CD4-positive, alpha-beta T cell (primary cell): ENCODE data around the gene RNF213. TPM values are rescaled to one million over a fixed set of nuclear protein-coding genes. Genes with fewer than 3 reads are reported as not detected.
A peak's percentile ranks its signal among the peaks of the same experiment; 100 is the strongest.

Source experiments
- ATAC-seq: fragments of 200-7000 bp; cut with Tn5 transposase; one replicate; pipeline ENCODE4 v1.10.0; 2022; ENCODE audit warnings: mild to moderate bottlenecking; ENCODE audit not compliant: poor library complexity
- CTCF ChIA-PET: fragments of 350-600 bp; sonication (Branson Sonifier 250); formaldehyde crosslinking; loops from one replicate; lab custom pipeline; 2021; ENCODE audit warnings: antibody characterized with exemption, inconsistent platforms; lab: Charles Lee
- POLR2A ChIA-PET: fragments of 350-600 bp; sonication (Branson Sonifier 250); formaldehyde crosslinking; loops from one replicate; lab custom pipeline; 2021; ENCODE audit warnings: antibody characterized with exemption, inconsistent platforms; lab: Charles Lee
- DNase-seq, 14 experiments: peaks; one replicate each; pipeline ENCODE4 v3.0.0-alpha.2; 2013 to 2020; ENCODE audit warnings: mixed read lengths in 2 of 14
- H3K27ac ChIP-seq, 2 donors: one replicate each; pipeline versions ENCODE4 v1.5.1 to v1.7.0; 2013; ENCODE audit warnings: low read length in 2 of 2, low read depth in 1 of 2, mild to moderate bottlenecking in 1 of 2
- H3K27me3 ChIP-seq, 2 experiments: 1 replicate in 1 of 2; 2 replicates in 1 of 2; pipeline versions ENCODE4 v1.6.1 to v1.7.0; 2013; ENCODE audit warnings: low read length in 2 of 2, control low read depth in 1 of 2, mild to moderate bottlenecking in 1 of 2, moderate library complexity in 1 of 2; ENCODE audit not compliant: insufficient read depth in 2 of 2, control insufficient read depth in 1 of 2
- H3K36me3 ChIP-seq: one replicate; pipeline ENCODE4 v1.6.1; 2013; ENCODE audit warnings: low read length, control low read depth; ENCODE audit not compliant: insufficient read depth
- H3K4me1 ChIP-seq: one replicate; pipeline ENCODE4 v1.6.1; 2013; ENCODE audit warnings: low read length, control low read depth; ENCODE audit not compliant: insufficient read depth
- H3K4me3 ChIP-seq: one replicate; pipeline ENCODE4 v1.5.1; 2013; ENCODE audit warnings: mild to moderate bottlenecking, low read length, moderate library complexity
- H3K9me3 ChIP-seq, 2 experiments: 1 replicate in 1 of 2; 2 replicates in 1 of 2; pipeline versions ENCODE4 v1.6.1 to v1.7.0; 2013; ENCODE audit warnings: low read length in 2 of 2, mild to moderate bottlenecking in 2 of 2, control low read depth in 1 of 2, moderate library complexity in 1 of 2; ENCODE audit not compliant: control insufficient read depth in 1 of 2, insufficient read depth in 1 of 2
- H3K27ac Mint-ChIP-seq: one replicate; pipeline ENCODE4 v1.8.0; 2020; ENCODE audit warnings: mixed read lengths
- H3K27me3 Mint-ChIP-seq: one replicate; pipeline ENCODE4 v1.8.0; 2021; ENCODE audit warnings: mixed read lengths
- H3K36me3 Mint-ChIP-seq: one replicate; pipeline ENCODE4 v1.8.0; 2021; ENCODE audit warnings: low read depth, mixed read lengths
- H3K4me1 Mint-ChIP-seq: one replicate; pipeline ENCODE4 v1.8.0; 2021; ENCODE audit warnings: low read depth, mixed read lengths
- H3K4me3 Mint-ChIP-seq: one replicate; pipeline ENCODE4 v1.8.0; 2020; ENCODE audit warnings: mild to moderate bottlenecking, mixed read lengths
- H3K9me3 Mint-ChIP-seq: one replicate; pipeline ENCODE4 v1.8.0; 2020; ENCODE audit warnings: mixed read lengths
- intact Hi-C, 2 experiments: fragments of 100-400 bp; cut with DNase I in 1 of 2; cut with micrococcal nuclease in 1 of 2; formaldehyde crosslinking; loops; one replicate each; pipeline versions ENCODE4 v1.15.1 to v1.9.0; 2023 to 2025; cut with DNase I, micrococcal nuclease
- total RNA-seq, 174 experiments: library from RNA in 2 of 174; stranded (reverse) in 2 of 174; gene quantifications; one replicate each; pipeline ENCODE4 v1.2.3 and lab custom pipeline; 2021 to 2026
- TF ChIP-seq, protein P1 (sequence below): fragments of 200-600 bp; IDR thresholded peaks from one replicate; pipeline ENCODE4 v1.8.0; 2022; ENCODE audit warnings: antibody characterized with exemption, mild to moderate bottlenecking

RNF213 gene
- total RNA-seq, 2 experiments from 2014 or later, result 290 to 312 TPM

DNA sequence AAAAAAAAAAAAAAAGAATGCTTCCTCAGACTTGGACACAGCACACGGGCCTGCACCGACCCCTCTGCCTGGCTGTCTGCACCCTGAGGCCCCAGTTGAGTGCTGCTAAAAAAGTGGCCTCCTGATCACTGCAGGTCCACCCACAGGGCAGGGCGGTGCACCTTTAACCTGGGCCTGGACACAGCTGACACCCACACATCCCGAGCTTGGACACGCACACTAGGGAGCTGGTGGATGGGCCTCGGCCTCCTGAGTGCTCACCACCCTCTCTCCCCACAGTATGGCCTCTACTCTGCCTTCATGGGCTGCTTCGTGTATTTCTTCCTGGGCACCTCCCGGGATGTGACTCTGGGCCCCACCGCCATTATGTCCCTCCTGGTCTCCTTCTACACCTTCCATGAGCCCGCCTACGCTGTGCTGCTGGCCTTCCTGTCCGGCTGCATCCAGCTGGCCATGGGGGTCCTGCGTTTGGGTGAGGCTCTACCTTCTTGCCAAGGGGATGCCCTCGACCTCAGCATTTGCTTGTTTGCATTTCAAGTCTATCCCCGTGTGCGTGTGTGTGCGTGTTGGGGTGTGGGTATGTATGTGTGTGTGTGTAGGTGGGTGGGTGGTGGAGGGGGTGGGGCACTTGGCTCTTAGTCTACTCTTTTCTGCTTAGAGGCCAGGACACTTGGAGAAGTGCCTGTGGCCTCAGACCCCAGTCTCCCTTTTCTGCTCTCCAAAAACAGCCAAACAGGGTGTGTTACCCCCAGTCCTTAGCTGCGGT, 38.1 kb upstream of the RNF213 start:
- peaks cover 31% of the 10 kb centered on the region for H3K4me1 Mint-ChIP-seq
- ATAC-seq (no peak), DNase-seq (no peak)
- H3K4me3 Mint-ChIP-seq, result peak overlapping the region; percentile 79
- Histone ChIP-seq H3K36me3 (peaks cover 9% of the 10 kb centered on the region), H3K4me1 (peaks cover 37% of the 10 kb centered on the region), H3K9me3 (no peaks in the 10 kb centered on the region), H3K4me3 (no peak overlapping the region), H3K27ac (no peak overlapping the region), H3K27me3 (no peaks in the 10 kb centered on the region)
- POLR2A ChIA-PET, result no interaction called here
- no peaks in the 10 kb centered on the region for H3K27me3 Mint-ChIP-seq
- intact Hi-C loops, result loop anchor here in 1 of 2 experiments (5.0 kb wide), 1 partner anchor 120 kb away; the partner anchor contains the start of gene GAA
- H3K27ac Mint-ChIP-seq, result peak overlapping the region; percentile 65
- CTCF ChIA-PET, result no interaction called here
- H3K36me3 Mint-ChIP-seq, result peaks cover 53% of the 10 kb centered on the region
- TF ChIP-seq, protein P1, sequence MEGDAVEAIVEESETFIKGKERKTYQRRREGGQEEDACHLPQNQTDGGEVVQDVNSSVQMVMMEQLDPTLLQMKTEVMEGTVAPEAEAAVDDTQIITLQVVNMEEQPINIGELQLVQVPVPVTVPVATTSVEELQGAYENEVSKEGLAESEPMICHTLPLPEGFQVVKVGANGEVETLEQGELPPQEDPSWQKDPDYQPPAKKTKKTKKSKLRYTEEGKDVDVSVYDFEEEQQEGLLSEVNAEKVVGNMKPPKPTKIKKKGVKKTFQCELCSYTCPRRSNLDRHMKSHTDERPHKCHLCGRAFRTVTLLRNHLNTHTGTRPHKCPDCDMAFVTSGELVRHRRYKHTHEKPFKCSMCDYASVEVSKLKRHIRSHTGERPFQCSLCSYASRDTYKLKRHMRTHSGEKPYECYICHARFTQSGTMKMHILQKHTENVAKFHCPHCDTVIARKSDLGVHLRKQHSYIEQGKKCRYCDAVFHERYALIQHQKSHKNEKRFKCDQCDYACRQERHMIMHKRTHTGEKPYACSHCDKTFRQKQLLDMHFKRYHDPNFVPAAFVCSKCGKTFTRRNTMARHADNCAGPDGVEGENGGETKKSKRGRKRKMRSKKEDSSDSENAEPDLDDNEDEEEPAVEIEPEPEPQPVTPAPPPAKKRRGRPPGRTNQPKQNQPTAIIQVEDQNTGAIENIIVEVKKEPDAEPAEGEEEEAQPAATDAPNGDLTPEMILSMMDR, result no peak
- no peaks in the 10 kb centered on the region for H3K9me3 Mint-ChIP-seq

DNA sequence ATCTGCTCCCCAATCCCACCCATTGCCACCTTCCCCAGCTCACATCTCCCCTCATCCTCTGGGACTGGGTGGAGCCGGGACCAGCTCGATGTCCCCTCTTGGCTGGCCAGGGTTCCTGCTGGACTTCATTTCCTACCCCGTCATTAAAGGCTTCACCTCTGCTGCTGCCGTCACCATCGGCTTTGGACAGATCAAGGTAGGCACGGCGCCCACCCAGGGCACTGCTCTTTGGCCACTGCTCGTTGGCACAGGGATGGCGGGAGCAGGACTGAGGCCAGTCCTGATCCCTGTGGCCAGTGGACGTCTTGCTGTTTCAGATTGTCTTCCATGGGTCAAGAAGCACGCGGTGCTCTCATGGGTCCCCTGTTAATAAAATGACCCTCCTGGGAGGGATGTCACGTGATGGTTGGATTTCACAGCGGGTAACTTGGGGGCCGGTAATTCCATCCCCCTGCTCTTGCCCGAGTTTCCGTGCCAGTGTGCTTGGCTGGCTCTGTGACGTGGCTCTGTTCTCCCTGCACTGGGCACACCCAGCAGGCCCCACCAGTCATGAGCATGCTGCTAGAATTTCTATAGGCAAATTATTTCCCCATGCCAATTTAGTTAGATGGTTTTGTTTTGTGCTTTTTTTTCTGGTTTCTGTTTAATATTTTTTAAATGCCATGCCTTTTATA, 37.4 kb upstream of the RNF213 start:
- no peak overlapping the region for H3K4me3 ChIP-seq
- Mint-ChIP-seq H3K27ac (peak overlapping the region; percentile 65), H3K4me3 (peak overlapping the region; percentile 79), H3K9me3 (no peaks in the 10 kb centered on the region), H3K27me3 (no peaks in the 10 kb centered on the region), H3K4me1 (peaks cover 25% of the 10 kb centered on the region), H3K36me3 (peaks cover 49% of the 10 kb centered on the region)
- POLR2A ChIA-PET, result no interaction called here
- CTCF ChIA-PET, result no interaction called here
- no peak for DNase-seq
- TF ChIP-seq, protein P1, result no peak
- H3K27ac ChIP-seq, result no peak overlapping the region
- no peak for ATAC-seq
- peaks cover 29% of the 10 kb centered on the region for H3K4me1 ChIP-seq
- peaks cover 6% of the 10 kb centered on the region for H3K36me3 ChIP-seq
- intact Hi-C loops, result loop anchor here in 1 of 2 experiments (5.0 kb wide), 1 partner anchor 121 kb away; the partner anchor contains the start of gene GAA
- H3K27me3 ChIP-seq, result no peaks in the 10 kb centered on the region
- H3K9me3 ChIP-seq, result no peaks in the 10 kb centered on the region

DNA sequence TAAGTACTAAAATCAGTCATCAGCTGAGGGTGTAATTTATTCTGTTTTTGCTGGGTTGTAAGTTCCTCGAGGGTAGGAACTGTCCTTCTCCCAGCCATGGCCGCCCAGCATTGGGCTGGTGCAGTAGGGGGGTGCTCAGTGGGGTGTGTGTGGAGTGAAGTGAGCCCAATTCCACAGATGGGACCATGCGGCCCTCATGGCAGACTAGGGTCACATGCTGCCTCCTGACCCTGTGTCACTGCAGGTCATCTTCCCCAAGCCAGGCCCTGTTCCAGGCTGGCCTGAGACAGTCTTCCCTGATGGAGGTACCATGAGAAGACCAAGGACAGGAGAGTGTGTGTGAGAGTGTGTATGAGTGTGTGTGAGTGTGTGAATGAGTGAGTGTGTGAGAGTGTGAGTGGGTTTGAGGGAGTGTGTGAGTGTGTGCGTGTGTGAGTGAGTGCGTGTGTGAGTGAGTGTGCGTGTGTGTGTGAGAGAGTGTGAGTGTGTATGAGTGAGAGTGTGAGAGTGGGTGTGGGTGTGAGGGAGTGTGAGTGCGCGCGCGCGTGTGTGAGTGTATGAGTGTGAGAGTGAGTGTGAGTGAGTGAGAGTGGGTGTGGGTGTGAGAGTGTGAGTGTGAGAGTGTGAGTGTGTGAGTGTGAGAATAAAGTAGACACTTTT, 36.7 kb upstream of the RNF213 start:
- peaks cover 49% of the 10 kb centered on the region for H3K36me3 Mint-ChIP-seq
- no peak overlapping the region for H3K27ac Mint-ChIP-seq

More for the DNA sequence above, 36.7 kb upstream of the RNF213 start:
- ChIA-PET POLR2A (no interaction called here), CTCF (no interaction called here)
- no peak for ATAC-seq
- no peak overlapping the region for H3K27ac ChIP-seq
- H3K27me3 ChIP-seq, result no peaks in the 10 kb centered on the region
- no peak overlapping the region for H3K4me3 ChIP-seq
- H3K4me1 ChIP-seq, result peaks cover 23% of the 10 kb centered on the region
- peaks cover 9% of the 10 kb centered on the region for H3K36me3 ChIP-seq
- Mint-ChIP-seq H3K4me1 (peaks cover 18% of the 10 kb centered on the region), H3K4me3 (no peak overlapping the region), H3K27me3 (no peaks in the 10 kb centered on the region), H3K9me3 (no peaks in the 10 kb centered on the region)
- no peaks in the 10 kb centered on the region for H3K9me3 ChIP-seq
- no peak for DNase-seq
- intact Hi-C loops, result loop anchor here in 1 of 2 experiments (5.0 kb wide), 1 partner anchor 122 kb away; the partner anchor contains the start of gene GAA
- TF ChIP-seq, protein P1, result no peak
